GM21717 (cell line): ENCODE data around the gene M1AP.

Source experiments
- ATAC-seq: cut with Tn5 transposase; IDR thresholded peaks from one replicate; pipeline ENCODE4 v1.9.1; 2021; ENCODE audit warnings: mild to moderate bottlenecking, moderate library complexity; ENCODE audit not compliant: unreplicated experiment

Gene M1AP

GRCh38 chr2:74599676-74600075 lies 48.5 kb downstream of the M1AP start:
- no peak for ATAC-seq

GRCh38 chr2:74597410-74597809 lies 50.7 kb downstream of the M1AP start:
- no peak for ATAC-seq

GRCh38 chr2:74596584-74596983 lies 51.5 kb downstream of the M1AP start:
- no peak for ATAC-seq

- ATAC-seq: no peak
Observed at GRCh38 chr2:74593826-74594772, 54.0 kb downstream of the M1AP start.

- no peak for ATAC-seq
Observed at GRCh38 chr2:74588664-74589063, 59.5 kb downstream of the M1AP start.

GRCh38 chr2:74587664-74588277 lies 60.4 kb downstream of the M1AP start:
- peak; percentile 60 for ATAC-seq

- ATAC-seq: no peak
Observed at GRCh38 chr2:74585406-74586185, 62.5 kb downstream of the M1AP start.

- peak; percentile 57 for ATAC-seq
Observed at GRCh38 chr2:74584088-74584645, 64.0 kb downstream of the M1AP start.

- no peak for ATAC-seq
Observed at GRCh38 chr2:74583504-74583903, 64.6 kb downstream of the M1AP start.

GRCh38 chr2:74582184-74582583 lies 65.9 kb downstream of the M1AP start:
- no peak for ATAC-seq

- no peak for ATAC-seq
Observed at GRCh38 chr2:74581463-74581862, 66.7 kb downstream of the M1AP start.

GRCh38 chr2:74578408-74578807 lies 69.7 kb downstream of the M1AP start:
- ATAC-seq: peak; percentile 52

- peak; percentile 35 for ATAC-seq
Observed at GRCh38 chr2:74577448-74577847, 70.7 kb downstream of the M1AP start.

GRCh38 chr2:74576863-74577229 lies 71.3 kb downstream of the M1AP start:
- no peak for ATAC-seq

GRCh38 chr2:74576211-74576862 lies 71.8 kb downstream of the M1AP start:
- ATAC-seq: no peak

- no peak for ATAC-seq
Observed at GRCh38 chr2:74575320-74575719, 72.8 kb downstream of the M1AP start.

GRCh38 chr2:74573747-74574562 lies 74.2 kb downstream of the M1AP start:
- ATAC-seq: no peak

GRCh38 chr2:74572178-74572925 lies 75.8 kb downstream of the M1AP start:
- ATAC-seq: no peak

GRCh38 chr2:74571058-74571457 lies 77.1 kb downstream of the M1AP start:
- peak; percentile 62 for ATAC-seq
